Prostate gland (tissue), 2 donors: Measurements from ENCODE around the gene ETV6. TPM values are rescaled to one million over a fixed set of nuclear protein-coding genes. Genes with fewer than 3 reads are reported as not detected.
A peak's percentile ranks its signal among the peaks of the same experiment; 100 is the strongest.

Source experiments
- DNase-seq: peaks from one replicate; pipeline ENCODE4 v3.0.0-alpha.2; 2019; ENCODE audit warnings: low spot score
- H3K27ac ChIP-seq, 2 donors: fragments of 200-600 bp; sonication (generic); 2 replicates each; pipeline ENCODE4 v1.5.1; 2017 to 2019
- H3K27me3 ChIP-seq: fragments of 200-600 bp; sonication (generic); replicated peaks from 2 replicates; pipeline ENCODE4 v1.5.1; 2019; ENCODE audit not compliant: insufficient read depth
- H3K36me3 ChIP-seq, 2 donors: fragments of 200-600 bp; sonication (generic); 1 replicate in 1 of 2; 2 replicates in 1 of 2; pipeline versions ENCODE4 v1.5.1 to v1.8.1; 2017 to 2019
- H3K4me1 ChIP-seq: fragments of 200-600 bp; sonication (generic); replicated peaks from 2 replicates; pipeline ENCODE4 v1.5.1; 2019
- H3K4me3 ChIP-seq, 2 donors: fragments of 200-600 bp; sonication (generic); 2 replicates each; pipeline ENCODE4 v1.5.1; 2017 to 2019
- H3K9me3 ChIP-seq: fragments of 200-600 bp; sonication (generic); 2 replicates; pipeline ENCODE4 v1.5.1; 2017
- CTCF ChIP-seq, 4 experiments: fragments of 200-600 bp in 2 of 4; fragments of 450-650 bp in 2 of 4; sonication (generic) in 2 of 4; IDR thresholded peaks; 1 replicate in 3 of 4; 2 replicates in 1 of 4; pipeline ENCODE4 v1.5.1; 2016 to 2019; ENCODE audit warnings: antibody characterized with exemption in 4 of 4, mild to moderate bottlenecking in 2 of 4, moderate library complexity in 2 of 4
- POLR2A ChIP-seq: fragments of 450-650 bp; IDR thresholded peaks from one replicate; pipeline ENCODE4 v1.6.1; 2016; ENCODE audit warnings: antibody characterized with exemption, mild to moderate bottlenecking
- POLR2AphosphoS5 ChIP-seq: sonication (generic); formaldehyde crosslinking; IDR thresholded peaks from one replicate; pipeline ENCODE4 v1.6.1; 2017; ENCODE audit warnings: antibody characterized with exemption
- WGBS: methylation state at CpG from one replicate; pipeline ENCODE4 v1.1.5; 2018; 5-methylcytosine and 5-hydroxymethylcytosine counted together
- intact Hi-C: fragments of 100-400 bp; cut with DNase I; formaldehyde crosslinking; loops from one replicate; pipeline ENCODE4 v1.14.2; 2022
- total RNA-seq, 2 donors: library from RNA; depleted of rRNA; stranded (reverse); fragments of >200 nt; gene quantifications; one replicate each; pipeline ENCODE4 v1.1.0, GENCODE V29; 2016

Gene ETV6
- total RNA-seq, 2 donors from 2014 or later: 26.7 to 33.6 TPM

- WGBS: 67% methylated on average over 6 of the region's 6 CpGs
- intact Hi-C loops: no loop called here
- Histone ChIP-seq H3K9me3 (no peaks in the 10 kb centered on the region), H3K4me1 (no peaks in the 10 kb centered on the region), H3K36me3 (no peaks in the 10 kb centered on the region), H3K27ac (no peak overlapping the region), H3K27me3 (no peaks in the 10 kb centered on the region), H3K4me3 (no peak overlapping the region)
- DNase-seq: no peak
- no peak for TF ChIP-seq POLR2A
- TF ChIP-seq POLR2AphosphoS5: no peak
- no peak for TF ChIP-seq CTCF (IDR thresholded peaks at IDR 0.05)
These were observed 138.7 kb downstream of the ETV6 start for GRCh38 chr12:11787933-11788849.

- H3K9me3 ChIP-seq: no peaks in the 10 kb centered on the region
- intact Hi-C loops: loop anchor here (10.0 kb wide), 1 partner anchor 139 kb away; no protein-coding TSS in a partner anchor
- H3K36me3 ChIP-seq: no peaks in the 10 kb centered on the region
- H3K27ac ChIP-seq: peak overlapping the region; percentile 46 to 59
- H3K27me3 ChIP-seq: no peaks in the 10 kb centered on the region
- TF ChIP-seq POLR2A: no peak
- TF ChIP-seq CTCF (IDR thresholded peaks at IDR 0.05): no peak
- peaks cover 7% of the 10 kb centered on the region for H3K4me1 ChIP-seq
- no peak for DNase-seq
- WGBS: 63% methylated on average over 14 of the region's 14 CpGs
- no peak overlapping the region for H3K4me3 ChIP-seq
These were observed 144.6 kb downstream of the ETV6 start for GRCh38 chr12:11793921-11794710.

GRCh38 chr12:11794751-11795150, 145.3 kb downstream of the ETV6 start:
- Histone ChIP-seq H3K36me3 (no peaks in the 10 kb centered on the region), H3K9me3 (no peaks in the 10 kb centered on the region), H3K4me1 (peaks cover 7% of the 10 kb centered on the region), H3K27me3 (no peaks in the 10 kb centered on the region), H3K4me3 (no peak overlapping the region), H3K27ac (peak overlapping the region in 1 of 2 donors; percentile 13)
- intact Hi-C loops: loop anchor here (10.0 kb wide), 1 partner anchor 140 kb away; no protein-coding TSS in a partner anchor
- no peak for TF ChIP-seq POLR2A
- TF ChIP-seq CTCF (IDR thresholded peaks at IDR 0.05): no peak
- DNase-seq: no peak
- 79% methylated on average over 4 of the region's 4 CpGs for WGBS

GRCh38 chr12:11795192-11795912, 145.9 kb downstream of the ETV6 start:
- Histone ChIP-seq H3K9me3 (no peaks in the 10 kb centered on the region), H3K36me3 (no peaks in the 10 kb centered on the region), H3K4me1 (peaks cover 7% of the 10 kb centered on the region), H3K4me3 (no peak overlapping the region), H3K27ac (peak overlapping the region in 1 of 2 donors; percentile 13), H3K27me3 (no peaks in the 10 kb centered on the region)
- WGBS: 61% methylated on average over 8 of the region's 8 CpGs
- TF ChIP-seq CTCF (IDR thresholded peaks at IDR 0.05) (no peak), POLR2A (no peak), POLR2AphosphoS5 (no peak)
- DNase-seq: no peak
- intact Hi-C loops: loop anchor here (10.0 kb wide), 1 partner anchor 141 kb away; no protein-coding TSS in a partner anchor
